Epithelial cell of proximal tubule (primary cell): ENCODE results near the gene MCHR1. TPM values are rescaled to one million over a fixed set of nuclear protein-coding genes. Genes with fewer than 3 reads are reported as not detected.

Source experiments
- DNase-seq: peaks from one replicate; pipeline ENCODE4 v3.0.0-alpha.2; 2011; ENCODE audit warnings: low read depth
- H3K4me3 ChIP-seq: 2 replicates; pipeline ENCODE4 v1.5.1; 2011; ENCODE audit warnings: low read depth, mild to moderate bottlenecking, low read length
- total RNA-seq: library from RNA; depleted of rRNA; stranded (reverse); fragments of >200 nt; gene quantifications from 2 replicates; pipeline ENCODE4 v1.2.3, GENCODE V29; 2015
- TF ChIP-seq, protein P1 (sequence below): conservative IDR thresholded peaks from 2 replicates; pipeline ENCODE4 v1.5.1; 2012; ENCODE audit warnings: low read depth, mild to moderate bottlenecking, low read length

Gene MCHR1
- total RNA-seq, 1 donor from 2014 or later, result 0.23 TPM

DNA sequence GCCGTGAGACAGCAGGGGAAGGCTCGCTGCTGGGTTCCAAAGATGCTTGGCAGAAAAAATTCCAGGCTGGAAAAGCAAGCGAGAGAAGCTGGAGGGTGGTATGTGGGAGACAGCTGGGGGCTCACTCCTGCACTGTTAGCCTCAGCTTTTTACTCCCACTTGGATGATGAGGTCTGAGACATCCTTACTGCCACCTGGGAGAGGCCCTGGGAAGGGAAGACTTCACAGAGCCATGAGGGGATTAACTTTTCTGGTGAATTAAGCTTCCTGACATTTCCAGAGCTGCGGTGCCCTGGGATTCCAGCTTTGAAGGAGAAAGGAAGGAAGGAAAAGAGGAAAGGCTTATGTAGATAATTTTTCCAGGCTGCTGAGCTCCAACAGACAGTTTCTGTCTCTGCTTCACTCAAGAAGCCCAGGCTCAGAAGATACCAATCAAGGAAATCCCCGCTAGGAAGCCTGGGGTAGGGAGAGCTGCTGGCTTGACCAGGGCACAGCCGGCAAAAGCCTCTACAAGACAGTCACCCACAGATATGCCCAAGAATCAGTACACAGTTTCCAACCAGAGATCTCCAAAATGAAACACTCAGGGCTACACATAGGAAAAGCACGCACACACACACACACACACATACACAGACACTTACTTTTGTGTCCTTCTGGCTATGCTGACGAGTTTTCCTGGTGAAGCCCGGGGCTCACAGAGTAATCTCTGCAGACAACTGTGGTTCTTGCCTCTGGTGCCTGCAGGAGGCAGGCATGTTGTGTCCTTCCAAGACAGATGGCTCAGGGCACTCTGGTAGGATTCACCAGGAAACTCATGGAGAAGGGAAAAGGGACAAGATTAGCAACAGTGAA is 907 bp downstream of the MCHR1 start:
- TF ChIP-seq, protein P1, sequence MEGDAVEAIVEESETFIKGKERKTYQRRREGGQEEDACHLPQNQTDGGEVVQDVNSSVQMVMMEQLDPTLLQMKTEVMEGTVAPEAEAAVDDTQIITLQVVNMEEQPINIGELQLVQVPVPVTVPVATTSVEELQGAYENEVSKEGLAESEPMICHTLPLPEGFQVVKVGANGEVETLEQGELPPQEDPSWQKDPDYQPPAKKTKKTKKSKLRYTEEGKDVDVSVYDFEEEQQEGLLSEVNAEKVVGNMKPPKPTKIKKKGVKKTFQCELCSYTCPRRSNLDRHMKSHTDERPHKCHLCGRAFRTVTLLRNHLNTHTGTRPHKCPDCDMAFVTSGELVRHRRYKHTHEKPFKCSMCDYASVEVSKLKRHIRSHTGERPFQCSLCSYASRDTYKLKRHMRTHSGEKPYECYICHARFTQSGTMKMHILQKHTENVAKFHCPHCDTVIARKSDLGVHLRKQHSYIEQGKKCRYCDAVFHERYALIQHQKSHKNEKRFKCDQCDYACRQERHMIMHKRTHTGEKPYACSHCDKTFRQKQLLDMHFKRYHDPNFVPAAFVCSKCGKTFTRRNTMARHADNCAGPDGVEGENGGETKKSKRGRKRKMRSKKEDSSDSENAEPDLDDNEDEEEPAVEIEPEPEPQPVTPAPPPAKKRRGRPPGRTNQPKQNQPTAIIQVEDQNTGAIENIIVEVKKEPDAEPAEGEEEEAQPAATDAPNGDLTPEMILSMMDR, result peak; percentile 13
- no peak for DNase-seq
- no peak overlapping the region for H3K4me3 ChIP-seq

DNA sequence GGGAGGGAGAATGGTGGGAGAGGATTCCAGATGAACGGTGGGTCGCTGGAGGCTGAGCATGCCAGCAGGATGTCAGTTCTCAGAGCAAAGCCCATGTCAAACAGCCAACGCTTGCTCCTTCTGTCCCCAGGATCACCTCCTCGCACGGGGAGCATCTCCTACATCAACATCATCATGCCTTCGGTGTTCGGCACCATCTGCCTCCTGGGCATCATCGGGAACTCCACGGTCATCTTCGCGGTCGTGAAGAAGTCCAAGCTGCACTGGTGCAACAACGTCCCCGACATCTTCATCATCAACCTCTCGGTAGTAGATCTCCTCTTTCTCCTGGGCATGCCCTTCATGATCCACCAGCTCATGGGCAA is 1.5 kb downstream of the MCHR1 start:
- TF ChIP-seq, protein P1, result no peak
- DNase-seq, result no peak
- no peak overlapping the region for H3K4me3 ChIP-seq

DNA sequence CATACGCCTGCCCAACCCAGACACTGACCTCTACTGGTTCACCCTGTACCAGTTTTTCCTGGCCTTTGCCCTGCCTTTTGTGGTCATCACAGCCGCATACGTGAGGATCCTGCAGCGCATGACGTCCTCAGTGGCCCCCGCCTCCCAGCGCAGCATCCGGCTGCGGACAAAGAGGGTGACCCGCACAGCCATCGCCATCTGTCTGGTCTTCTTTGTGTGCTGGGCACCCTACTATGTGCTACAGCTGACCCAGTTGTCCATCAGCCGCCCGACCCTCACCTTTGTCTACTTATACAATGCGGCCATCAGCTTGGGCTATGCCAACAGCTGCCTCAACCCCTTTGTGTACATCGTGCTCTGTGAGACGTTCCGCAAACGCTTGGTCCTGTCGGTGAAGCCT is 2.2 kb downstream of the MCHR1 start:
- no peak for DNase-seq
- H3K4me3 ChIP-seq, result no peak overlapping the region
- TF ChIP-seq, protein P1, result no peak

DNA sequence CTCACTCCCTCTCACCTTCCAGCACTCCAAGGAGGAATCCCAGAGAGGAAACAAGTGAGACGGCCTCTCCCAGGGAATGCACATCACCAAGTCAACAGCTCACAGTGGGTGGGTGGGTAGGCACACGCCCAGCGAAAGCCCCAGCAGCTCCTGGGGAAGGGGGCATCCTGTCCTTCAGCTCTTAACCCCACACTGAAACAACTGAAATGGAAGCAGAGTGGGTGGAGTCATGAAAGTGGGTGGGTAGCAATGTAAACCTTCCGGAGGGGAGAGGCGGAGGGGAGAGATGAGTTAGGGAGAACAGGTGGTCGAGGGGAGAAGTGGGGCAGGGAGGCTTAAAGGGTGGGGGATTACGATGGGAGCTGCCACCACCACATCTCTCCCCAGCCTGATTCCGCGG is 5.4 kb downstream of the MCHR1 start:
- no peak for DNase-seq
- no peak overlapping the region for H3K4me3 ChIP-seq
- TF ChIP-seq, protein P1, result no peak

DNA sequence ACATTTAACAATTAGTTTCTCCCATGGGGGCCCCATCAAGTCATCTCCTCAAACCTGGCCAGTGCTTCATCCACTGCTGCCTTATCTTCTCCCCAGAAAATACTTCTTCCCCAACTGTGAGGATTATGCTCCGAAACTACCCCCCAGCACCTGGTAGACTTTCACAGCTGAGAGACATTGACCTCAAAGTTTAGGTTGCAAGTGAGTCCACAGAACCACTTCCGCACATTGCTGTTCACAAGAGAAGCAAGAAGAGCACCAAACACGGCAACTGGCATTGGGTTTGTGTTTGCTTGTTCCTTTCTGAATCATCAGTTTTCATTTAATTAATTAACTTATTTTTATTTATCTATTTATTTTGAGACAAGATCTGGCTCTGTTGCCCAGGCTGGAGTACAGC is 6.1 kb downstream of the MCHR1 start:
- H3K4me3 ChIP-seq, result no peak overlapping the region
- DNase-seq, result no peak
- TF ChIP-seq, protein P1, result no peak

DNA sequence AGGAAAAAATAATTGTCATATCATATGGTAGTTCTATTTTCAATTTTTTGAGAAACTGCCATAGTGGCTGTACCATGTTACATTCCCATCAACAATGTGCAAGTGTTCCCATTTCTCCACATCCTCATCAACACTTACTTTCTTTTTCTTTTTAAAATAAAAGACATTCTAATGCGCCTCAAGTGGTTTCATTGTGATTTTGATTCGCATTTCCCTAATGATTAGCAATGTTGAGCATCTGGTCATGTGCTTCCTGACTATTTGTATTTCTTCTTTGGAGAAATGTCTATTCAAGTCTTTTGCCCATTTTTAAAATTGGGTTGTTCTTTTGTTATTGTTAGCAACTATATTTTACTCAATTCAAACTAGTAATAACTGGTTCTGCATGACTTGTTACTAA is 8.4 kb downstream of the MCHR1 start:
- TF ChIP-seq, protein P1, result no peak
- DNase-seq, result no peak
- no peak overlapping the region for H3K4me3 ChIP-seq

DNA sequence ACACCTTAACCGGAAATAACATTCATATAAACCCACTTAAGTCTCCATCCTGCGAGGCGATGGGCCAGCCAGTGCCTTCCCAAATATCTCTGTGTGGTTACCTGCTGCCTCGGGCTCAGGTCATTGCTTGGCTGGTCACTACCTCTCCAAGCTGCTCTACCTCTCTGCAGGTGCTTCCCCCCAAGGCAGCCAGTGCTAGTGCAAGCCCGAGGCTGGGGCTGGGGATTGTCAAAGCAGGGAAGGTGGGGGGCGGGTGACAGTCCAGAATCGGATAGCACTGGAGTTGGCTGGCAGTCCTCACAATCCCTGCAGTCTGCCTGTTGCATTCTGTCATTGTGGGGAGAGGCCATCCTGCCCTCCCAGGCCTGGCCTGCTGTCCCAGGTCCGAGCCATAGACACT is 11.1 kb downstream of the MCHR1 start:
- no peak overlapping the region for H3K4me3 ChIP-seq
- TF ChIP-seq, protein P1, result no peak
- DNase-seq, result no peak
